HepG2 (cell line): ENCODE data around the gene CNRIP1.

Source experiments
- JUND ChIP-seq: sonication (generic); formaldehyde crosslinking; IDR thresholded peaks from 2 replicates; pipeline ENCODE4 v1.8.0; 2022; ENCODE audit warnings: mild to moderate bottlenecking, missing genetic modification reagents
- POLR2A ChIP-seq, 2 experiments: IDR thresholded peaks; 2 replicates each; pipeline ENCODE4 v1.6.1; 2011; ENCODE audit warnings: low read depth in 2 of 2, low read length in 2 of 2, mild to moderate bottlenecking in 1 of 2, moderate library complexity in 1 of 2; ENCODE audit not compliant: insufficient read depth in 1 of 2
- TRIM24 ChIP-seq: sonication (generic); formaldehyde crosslinking; IDR thresholded peaks from 2 replicates; pipeline ENCODE4 v1.8.0; 2022; ENCODE audit warnings: mild to moderate bottlenecking, missing genetic modification reagents

- TF ChIP-seq JUND (CRISPR knock-in tag) (no peak), TRIM24 (CRISPR knock-in tag) (no peak), POLR2A (IDR thresholded peaks at IDR 0.05; ENCODE audit: insufficient read depth in 1 of 2, low read depth in 2 of 2, low read length in 2 of 2) (no peak)
Measured at GRCh38 chr2:68366083-68366560, 46.4 kb upstream of the CNRIP1 start.
